HL-60 (cell line): Measurements from ENCODE around the gene APOA4.

Experiments used
- DNase-seq, 2 experiments: peaks; one replicate each; pipeline ENCODE4 v3.0.0-alpha.2; 2010 to 2020; ENCODE audit warnings: low read depth in 1 of 2, low spot score in 1 of 2
- H3K27ac ChIP-seq: fragments of 250-450 bp; sonication (Bioruptor Pico); replicated peaks from 2 replicates; pipeline ENCODE4 v1.5.1; 2020; ENCODE audit warnings: mild to moderate bottlenecking, moderate library complexity
- H3K27me3 ChIP-seq: fragments of 250-450 bp; sonication (Bioruptor Pico); 2 replicates; pipeline ENCODE4 v1.5.1; 2021; ENCODE audit warnings: mild to moderate bottlenecking, moderate library complexity; ENCODE audit not compliant: insufficient read depth, poor library complexity, severe bottlenecking
- H3K4me3 ChIP-seq: replicated peaks from 2 replicates; pipeline ENCODE4 v1.5.1; 2011; ENCODE audit warnings: mild to moderate bottlenecking, control low read depth, low read length; ENCODE audit not compliant: insufficient read depth
- GABPA ChIP-seq: IDR thresholded peaks from 2 replicates; pipeline ENCODE4 v1.6.1; 2012; ENCODE audit warnings: low read depth
- POLR2AphosphoS5 ChIP-seq: IDR thresholded peaks from 2 replicates; pipeline ENCODE4 v1.6.1; 2012; ENCODE audit warnings: low read depth
- SPI1 ChIP-seq: IDR thresholded peaks from 2 replicates; pipeline ENCODE4 v1.6.1; 2012; ENCODE audit warnings: low read depth, mild to moderate bottlenecking, borderline replicate concordance
- TF ChIP-seq, protein P1 (sequence below): IDR thresholded peaks from one replicate; pipeline ENCODE4 v1.5.1; 2011; ENCODE audit warnings: low read length, control low read depth, inconsistent platforms; ENCODE audit not compliant: insufficient read depth
- TF ChIP-seq, protein P2 (sequence below): IDR thresholded peaks from 2 replicates; pipeline ENCODE4 v1.6.1; 2012; ENCODE audit warnings: low read depth; ENCODE audit not compliant: insufficient replicate concordance

The APOA4 gene

DNA sequence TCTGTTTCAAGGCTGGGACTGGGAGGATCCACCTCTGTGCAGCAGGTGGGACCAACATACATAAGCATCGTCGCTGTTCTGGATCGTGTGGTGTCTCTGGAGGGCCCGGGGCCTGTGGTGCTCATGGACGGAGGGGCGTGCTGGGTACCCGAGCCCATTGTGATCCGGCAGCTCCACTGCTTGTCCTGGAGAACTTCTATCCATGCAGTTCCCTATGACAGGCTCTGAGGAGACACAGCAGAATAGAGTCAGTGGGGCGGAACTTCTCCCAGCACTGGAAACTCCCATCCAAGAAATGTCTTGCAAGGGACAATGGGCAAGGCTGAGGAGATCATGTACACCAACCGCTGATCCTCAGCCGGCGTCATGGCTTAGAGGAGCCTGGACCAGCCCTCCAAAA lies 26.0 kb upstream of the APOA4 start:
- no peaks in the 10 kb centered on the region for H3K27me3 ChIP-seq
- no peak overlapping the region for H3K4me3 ChIP-seq
- TF ChIP-seq, protein P1, sequence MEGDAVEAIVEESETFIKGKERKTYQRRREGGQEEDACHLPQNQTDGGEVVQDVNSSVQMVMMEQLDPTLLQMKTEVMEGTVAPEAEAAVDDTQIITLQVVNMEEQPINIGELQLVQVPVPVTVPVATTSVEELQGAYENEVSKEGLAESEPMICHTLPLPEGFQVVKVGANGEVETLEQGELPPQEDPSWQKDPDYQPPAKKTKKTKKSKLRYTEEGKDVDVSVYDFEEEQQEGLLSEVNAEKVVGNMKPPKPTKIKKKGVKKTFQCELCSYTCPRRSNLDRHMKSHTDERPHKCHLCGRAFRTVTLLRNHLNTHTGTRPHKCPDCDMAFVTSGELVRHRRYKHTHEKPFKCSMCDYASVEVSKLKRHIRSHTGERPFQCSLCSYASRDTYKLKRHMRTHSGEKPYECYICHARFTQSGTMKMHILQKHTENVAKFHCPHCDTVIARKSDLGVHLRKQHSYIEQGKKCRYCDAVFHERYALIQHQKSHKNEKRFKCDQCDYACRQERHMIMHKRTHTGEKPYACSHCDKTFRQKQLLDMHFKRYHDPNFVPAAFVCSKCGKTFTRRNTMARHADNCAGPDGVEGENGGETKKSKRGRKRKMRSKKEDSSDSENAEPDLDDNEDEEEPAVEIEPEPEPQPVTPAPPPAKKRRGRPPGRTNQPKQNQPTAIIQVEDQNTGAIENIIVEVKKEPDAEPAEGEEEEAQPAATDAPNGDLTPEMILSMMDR = no peak
- TF ChIP-seq POLR2AphosphoS5 = no peak
- TF ChIP-seq GABPA = no peak
- TF ChIP-seq, protein P2, sequence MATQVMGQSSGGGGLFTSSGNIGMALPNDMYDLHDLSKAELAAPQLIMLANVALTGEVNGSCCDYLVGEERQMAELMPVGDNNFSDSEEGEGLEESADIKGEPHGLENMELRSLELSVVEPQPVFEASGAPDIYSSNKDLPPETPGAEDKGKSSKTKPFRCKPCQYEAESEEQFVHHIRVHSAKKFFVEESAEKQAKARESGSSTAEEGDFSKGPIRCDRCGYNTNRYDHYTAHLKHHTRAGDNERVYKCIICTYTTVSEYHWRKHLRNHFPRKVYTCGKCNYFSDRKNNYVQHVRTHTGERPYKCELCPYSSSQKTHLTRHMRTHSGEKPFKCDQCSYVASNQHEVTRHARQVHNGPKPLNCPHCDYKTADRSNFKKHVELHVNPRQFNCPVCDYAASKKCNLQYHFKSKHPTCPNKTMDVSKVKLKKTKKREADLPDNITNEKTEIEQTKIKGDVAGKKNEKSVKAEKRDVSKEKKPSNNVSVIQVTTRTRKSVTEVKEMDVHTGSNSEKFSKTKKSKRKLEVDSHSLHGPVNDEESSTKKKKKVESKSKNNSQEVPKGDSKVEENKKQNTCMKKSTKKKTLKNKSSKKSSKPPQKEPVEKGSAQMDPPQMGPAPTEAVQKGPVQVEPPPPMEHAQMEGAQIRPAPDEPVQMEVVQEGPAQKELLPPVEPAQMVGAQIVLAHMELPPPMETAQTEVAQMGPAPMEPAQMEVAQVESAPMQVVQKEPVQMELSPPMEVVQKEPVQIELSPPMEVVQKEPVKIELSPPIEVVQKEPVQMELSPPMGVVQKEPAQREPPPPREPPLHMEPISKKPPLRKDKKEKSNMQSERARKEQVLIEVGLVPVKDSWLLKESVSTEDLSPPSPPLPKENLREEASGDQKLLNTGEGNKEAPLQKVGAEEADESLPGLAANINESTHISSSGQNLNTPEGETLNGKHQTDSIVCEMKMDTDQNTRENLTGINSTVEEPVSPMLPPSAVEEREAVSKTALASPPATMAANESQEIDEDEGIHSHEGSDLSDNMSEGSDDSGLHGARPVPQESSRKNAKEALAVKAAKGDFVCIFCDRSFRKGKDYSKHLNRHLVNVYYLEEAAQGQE = no peak
- TF ChIP-seq SPI1 = no peak
- no peak for DNase-seq
- no peak overlapping the region for H3K27ac ChIP-seq

DNA sequence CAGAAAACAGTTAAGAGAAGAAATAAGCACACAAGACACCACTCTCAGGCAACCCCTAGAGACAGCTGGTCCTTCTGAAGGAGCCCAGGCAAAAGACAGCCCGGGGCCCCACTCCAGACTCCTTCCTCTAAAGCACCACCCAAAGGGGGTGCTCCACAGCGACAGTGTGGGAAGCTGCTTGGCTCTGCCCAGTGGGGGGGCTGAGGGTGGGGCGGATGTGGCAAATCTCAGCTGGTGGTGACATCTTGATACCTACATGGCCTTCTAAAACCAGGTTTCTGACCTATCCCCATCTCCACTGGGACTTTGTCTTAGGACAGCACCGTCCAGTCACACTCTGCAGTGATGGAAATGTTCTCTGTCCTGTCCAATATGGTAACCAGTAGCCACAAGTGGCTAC lies 24.5 kb upstream of the APOA4 start:
- Histone ChIP-seq H3K27me3 (no peaks in the 10 kb centered on the region), H3K4me3 (no peak overlapping the region), H3K27ac (no peak overlapping the region)
- DNase-seq = no peak
- TF ChIP-seq, protein P2 = no peak
- no peak for TF ChIP-seq SPI1

DNA sequence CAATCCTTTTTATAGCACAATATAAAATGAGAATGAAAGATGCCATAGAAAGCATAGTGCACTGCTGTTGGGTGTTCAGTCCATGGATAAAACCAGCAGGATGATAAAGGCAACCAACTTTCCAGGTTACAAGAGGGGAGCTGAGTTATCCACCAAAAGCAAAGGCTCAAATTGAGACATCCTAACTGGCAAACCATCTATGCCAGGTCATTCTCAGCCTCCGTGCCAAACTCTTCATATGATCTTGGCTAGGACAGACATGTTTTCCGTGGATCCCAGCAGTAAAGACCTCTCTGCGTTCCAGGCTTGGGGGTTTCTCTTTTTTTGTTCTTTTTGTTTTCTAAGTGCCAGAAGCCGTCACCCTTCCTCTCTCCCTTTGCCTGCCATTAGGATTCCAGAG lies 21.6 kb upstream of the APOA4 start:
- Histone ChIP-seq H3K27ac (no peak overlapping the region), H3K4me3 (no peak overlapping the region), H3K27me3 (no peaks in the 10 kb centered on the region)
- no peak for DNase-seq
- TF ChIP-seq, protein P1 = no peak
- TF ChIP-seq SPI1 (no peak), POLR2AphosphoS5 (no peak), GABPA (no peak)
- TF ChIP-seq, protein P2 = no peak

DNA sequence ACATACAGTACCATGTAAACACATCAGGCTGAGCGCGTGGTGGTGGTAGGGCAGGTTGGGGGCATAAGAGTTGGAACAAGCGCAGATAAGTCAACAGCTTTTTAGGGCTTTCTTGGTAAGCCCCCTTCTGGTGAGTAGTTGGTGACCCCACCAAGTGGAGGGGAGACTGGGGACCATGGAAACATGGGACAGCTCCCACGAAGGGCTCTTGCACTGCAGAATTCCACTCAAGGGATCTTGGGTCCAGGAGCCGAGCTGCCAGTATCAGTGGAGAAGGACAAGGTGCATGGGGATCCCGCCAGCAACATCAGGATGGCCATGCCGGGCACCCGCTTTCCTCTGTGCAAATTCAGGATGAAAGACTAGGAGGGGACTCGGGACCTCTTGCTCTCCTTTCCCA lies 20.6 kb upstream of the APOA4 start:
- no peak for DNase-seq
- Histone ChIP-seq H3K27ac (no peak overlapping the region), H3K27me3 (no peaks in the 10 kb centered on the region), H3K4me3 (no peak overlapping the region)
- TF ChIP-seq GABPA (no peak), SPI1 (no peak)
- TF ChIP-seq, protein P2 = no peak
